HuH-7.5 (cell line): ENCODE measurements around the gene MALRD1.

Experiments used
- DNase-seq: peaks from one replicate; pipeline ENCODE4 v3.0.0; 2011; ENCODE audit warnings: low spot score

Gene MALRD1

DNA sequence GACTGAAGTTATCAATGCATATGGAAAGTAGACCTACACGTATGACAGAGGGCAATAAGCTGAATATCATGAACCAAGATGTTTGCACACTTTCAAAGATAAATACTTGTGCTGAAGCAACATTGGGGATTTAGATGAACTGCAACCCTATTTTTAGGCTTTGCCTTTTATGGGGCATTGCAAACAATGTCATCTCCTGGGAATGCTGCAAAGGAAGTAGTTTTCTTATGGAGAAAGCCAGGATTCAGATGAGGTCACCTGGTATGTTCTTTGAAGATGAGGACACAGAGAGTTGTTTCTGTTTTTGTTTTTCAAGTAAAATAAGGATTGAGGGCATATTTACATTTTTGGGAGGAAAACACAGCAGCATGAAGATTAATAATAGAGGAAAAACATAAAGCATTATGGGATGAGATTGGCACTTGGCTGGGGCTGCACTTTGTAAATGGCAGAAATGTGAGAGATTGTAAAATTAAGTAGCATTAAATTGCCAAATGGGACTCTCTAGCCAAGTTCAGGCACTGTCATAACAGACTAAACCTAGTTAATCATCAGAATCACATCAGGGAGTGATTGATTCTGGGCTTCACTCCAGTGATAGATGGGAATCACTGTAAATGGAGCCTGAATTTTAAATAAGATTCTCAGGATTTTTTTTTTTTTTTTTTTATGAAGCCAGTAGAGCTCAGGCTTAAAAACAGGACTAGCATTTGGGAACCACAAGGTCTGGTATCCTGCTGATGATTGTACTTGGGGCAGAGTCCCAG is 63.1 kb downstream of the MALRD1 start:
- DNase-seq, result no peak

DNA sequence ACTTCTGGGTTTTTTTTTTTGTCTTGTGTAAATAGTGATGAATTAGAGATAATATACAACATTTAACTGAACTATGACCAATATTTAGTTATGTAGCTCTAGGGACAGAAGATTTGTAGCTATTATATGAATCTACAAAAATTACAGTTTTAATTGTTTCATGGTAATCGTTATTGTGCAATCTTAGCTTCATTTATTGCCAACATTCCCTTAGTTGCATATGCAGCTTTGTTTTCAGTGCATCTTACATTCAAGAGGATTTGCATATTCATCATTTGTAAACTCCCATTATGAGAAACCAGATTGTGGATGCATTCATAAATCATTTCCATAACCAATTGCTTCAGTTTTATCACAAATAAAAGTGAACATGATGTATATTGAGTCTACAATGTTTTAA is 68.8 kb downstream of the MALRD1 start:
- DNase-seq, result no peak

GRCh38 chr10:19119191-19119590 is 70.6 kb downstream of the MALRD1 start:
- DNase-seq, result no peak

DNA sequence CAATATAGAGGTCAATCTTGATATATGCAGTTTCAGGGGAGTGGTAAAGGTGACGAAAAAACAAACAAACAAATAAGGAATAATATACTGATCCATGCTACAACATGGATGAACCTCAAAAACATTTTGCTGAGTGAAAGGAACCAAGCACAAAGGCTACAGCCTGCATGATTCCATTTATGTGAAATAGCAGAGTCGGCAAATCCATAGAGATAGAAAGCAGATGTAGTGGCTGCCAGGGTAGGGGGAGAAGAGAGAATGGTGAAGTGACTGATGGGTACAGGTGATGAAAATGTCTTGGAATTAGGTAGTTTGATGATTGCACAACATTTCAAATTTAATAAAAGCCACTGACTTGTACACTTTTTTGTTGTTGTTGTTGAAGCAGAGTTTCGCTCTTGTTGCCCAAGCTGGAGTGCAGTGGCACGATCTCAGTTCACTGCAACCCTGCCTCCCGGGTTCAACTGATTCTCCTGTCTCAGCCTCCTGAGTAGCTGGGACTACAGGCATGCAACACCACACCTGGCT is 71.8 kb downstream of the MALRD1 start:
- DNase-seq, result no peak

GRCh38 chr10:19133992-19134391 is 85.4 kb downstream of the MALRD1 start:
- DNase-seq, result no peak

DNA sequence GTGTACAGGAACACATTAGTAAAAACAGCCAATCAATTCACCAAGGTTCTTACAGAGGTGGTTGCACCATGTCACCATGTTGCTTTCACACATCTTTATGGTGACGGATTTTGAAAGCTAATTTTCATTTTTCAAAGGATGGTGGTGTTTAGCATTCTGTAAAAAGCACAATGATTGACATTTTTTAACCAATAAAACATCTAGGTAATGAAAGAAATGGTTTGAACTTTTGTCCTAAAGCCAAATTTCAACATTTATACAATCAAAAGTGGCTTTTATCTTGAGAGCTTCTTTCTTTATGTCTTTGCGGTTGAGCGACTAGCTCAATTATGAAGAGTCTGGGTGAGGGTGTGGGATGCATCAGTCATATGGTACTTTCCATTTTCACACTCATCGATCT is 94.4 kb downstream of the MALRD1 start:
- no peak for DNase-seq

DNA sequence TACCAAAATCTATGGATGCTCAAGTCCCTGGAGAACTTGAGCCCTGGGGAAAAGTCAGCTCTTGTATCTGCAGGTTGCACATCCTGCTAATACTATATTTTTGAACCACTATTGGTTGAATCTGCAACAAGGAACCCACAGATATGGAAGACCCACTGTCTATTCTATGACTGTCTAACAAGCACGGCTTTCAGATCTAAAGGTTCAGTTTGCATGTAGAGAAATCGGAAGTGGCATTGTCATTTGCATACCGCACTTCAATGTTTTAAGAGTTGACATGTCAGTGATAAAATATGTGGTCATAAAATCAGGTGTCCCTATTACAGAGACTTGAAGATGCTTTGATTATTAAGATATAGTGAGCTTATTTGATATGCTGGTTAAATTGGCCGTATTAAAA is 95.6 kb downstream of the MALRD1 start:
- no peak for DNase-seq

GRCh38 chr10:19154375-19154774 is 105.8 kb downstream of the MALRD1 start:
- no peak for DNase-seq

DNA sequence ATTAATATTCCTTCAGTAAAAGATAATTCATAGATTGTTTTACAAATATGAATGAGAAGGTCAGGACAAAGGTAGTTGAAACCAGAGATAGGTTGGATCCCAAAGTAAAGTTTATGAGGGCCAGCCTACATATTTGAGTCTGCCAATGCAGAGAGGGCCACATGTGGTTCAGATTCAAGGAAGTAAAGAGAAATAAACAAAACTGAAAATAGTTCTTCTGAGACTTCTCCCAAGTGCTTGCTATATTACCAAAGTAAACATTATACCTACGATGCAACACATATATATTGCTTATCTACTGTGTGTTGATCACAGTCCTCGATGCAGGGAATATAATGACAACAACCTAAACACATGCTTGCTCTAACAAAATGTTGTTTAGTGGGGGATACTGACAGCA is 109.8 kb downstream of the MALRD1 start:
- no peak for DNase-seq

GRCh38 chr10:19158870-19159269 is 110.3 kb downstream of the MALRD1 start:
- no peak for DNase-seq

DNA sequence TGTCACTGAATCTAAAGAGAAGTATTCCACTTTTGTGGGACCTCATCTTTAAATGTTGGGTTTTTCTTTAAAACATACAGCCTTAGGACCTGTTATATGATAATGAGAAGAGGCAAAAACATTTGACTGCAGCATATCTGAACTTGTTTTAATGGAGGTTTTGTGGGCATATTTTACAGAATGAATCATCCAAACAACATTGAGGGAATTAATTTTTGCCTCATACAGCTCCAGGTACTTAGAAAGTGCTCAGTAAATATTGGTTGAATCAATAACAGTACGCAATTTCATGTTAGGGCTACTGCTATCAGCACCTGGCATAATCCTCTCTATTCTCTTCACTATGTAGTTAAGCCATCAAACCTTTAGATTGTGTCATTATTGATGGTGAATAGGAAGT is 115.9 kb downstream of the MALRD1 start:
- DNase-seq, result no peak

DNA sequence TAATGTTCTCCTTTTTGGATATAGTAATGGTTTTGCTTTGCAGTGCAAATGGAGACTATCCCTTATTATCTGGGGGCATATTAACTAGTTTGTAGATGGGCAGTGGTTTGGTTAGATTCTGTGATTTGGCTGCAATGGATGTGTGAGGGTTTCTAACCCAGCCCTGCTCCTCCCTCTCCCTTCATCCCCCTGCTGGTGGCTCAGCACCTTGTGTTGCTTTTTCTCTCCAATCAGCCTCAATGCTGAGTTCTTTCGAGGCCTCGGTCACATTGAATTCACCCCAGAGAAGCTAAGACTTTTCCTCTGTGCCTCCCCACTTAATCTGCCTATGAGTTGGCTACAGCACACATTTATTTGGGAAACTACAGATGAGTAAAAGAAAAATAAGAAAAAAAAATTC is 120.0 kb downstream of the MALRD1 start:
- DNase-seq, result no peak

- no peak for DNase-seq
These were observed 120.4 kb downstream of the MALRD1 start for GRCh38 chr10:19169041-19169440.

DNA sequence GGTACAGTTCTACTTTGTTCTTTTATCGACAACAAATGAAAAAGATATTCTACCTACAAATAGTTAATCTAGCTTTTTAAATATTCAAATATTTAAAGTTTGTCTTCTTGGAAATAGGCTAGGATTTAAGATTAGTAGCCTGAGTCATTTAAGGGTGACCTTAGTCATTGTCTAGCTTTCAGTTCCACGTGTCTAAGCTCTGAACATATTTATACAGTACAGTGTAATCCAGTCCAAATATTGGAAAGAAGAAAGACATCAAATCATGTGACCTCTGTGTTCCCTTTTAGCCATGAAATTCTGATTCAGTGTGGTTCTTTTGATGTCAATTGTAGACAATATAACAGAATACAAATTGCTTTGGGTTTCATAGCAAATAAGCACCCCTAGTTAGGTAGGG is 121.1 kb downstream of the MALRD1 start:
- DNase-seq, result no peak

DNA sequence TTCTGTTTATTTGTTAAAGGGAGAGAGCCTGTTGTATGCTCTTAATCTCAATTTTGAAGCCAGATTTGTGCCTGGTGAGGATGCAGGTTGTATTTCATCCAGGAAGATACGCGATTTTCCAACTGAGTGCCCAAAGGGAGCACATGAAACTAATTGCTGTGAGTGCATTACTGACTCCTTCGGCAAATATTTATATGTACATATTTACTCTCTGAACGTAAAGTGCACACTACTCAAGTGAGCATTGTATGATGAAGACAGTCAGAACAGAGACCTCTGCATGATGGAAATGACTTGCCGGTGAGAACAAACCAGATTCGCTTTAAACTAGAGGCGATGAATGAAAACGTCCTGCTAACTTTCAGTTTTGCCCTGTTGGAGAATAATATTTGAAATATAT is 130.1 kb downstream of the MALRD1 start:
- no peak for DNase-seq

- DNase-seq, result no peak
These were observed 136.3 kb downstream of the MALRD1 start for GRCh38 chr10:19184891-19185290.

DNA sequence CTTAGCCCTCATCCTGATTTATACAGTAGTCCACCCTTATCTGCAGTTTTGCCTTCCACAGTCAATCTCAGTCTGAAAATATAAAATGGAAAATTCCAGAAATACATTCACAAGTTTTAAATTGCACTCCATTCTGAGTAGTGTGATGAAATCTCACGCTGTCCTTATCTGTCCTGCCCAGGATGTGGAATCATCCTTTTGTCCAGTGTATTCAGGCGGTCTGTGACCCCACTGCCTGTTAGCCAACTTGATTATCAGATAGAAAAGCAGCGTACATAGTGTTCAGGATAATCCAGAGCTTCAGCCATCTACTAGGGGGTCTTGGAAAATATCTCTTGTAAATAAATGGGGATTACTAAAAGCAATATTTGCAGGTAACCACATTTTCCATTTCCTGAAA is 146.3 kb downstream of the MALRD1 start:
- DNase-seq, result no peak

DNA sequence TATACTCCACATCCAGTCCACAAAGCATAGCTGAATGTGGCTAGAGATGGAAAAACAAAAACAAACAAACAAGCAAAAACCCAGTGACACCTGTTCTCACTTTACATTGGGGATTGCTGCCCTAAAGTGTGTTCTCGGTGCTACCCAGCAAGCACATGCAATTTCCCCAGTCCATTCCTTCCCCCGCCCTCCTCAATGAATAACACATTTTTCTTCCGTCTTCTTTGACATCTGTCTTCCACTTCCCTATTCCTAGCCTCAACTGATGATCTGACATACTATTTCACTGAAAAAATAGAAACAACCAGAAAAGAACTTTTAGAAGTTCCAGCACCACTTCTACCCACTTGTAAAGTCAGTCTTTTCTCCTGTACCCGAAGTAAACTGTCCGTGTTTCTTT is 147.1 kb downstream of the MALRD1 start:
- DNase-seq, result no peak

- no peak for DNase-seq
These were observed 151.6 kb downstream of the MALRD1 start for GRCh38 chr10:19200211-19200610.

- DNase-seq, result no peak
These were observed 155.8 kb downstream of the MALRD1 start for GRCh38 chr10:19204246-19204917.

- DNase-seq, result no peak
These were observed 160.7 kb downstream of the MALRD1 start for GRCh38 chr10:19209319-19209718.

GRCh38 chr10:19212590-19212989 is 164.0 kb downstream of the MALRD1 start:
- no peak for DNase-seq

GRCh38 chr10:19221216-19221615 is 172.6 kb downstream of the MALRD1 start:
- DNase-seq, result no peak

- no peak for DNase-seq
These were observed 177.4 kb downstream of the MALRD1 start for GRCh38 chr10:19226025-19226424.
